ENCODE measurements around the gene CDC42BPB. TPM values are rescaled to one million over a fixed set of nuclear protein-coding genes. Genes with fewer than 3 reads are reported as not detected.

The CDC42BPB gene
- total and polyA plus RNA-seq, 2 of the 13 experiments (the other 11 are each of a cell fraction or from before 2014, with no cell fraction given) = 19.7 to 32.3 TPM

DNA sequence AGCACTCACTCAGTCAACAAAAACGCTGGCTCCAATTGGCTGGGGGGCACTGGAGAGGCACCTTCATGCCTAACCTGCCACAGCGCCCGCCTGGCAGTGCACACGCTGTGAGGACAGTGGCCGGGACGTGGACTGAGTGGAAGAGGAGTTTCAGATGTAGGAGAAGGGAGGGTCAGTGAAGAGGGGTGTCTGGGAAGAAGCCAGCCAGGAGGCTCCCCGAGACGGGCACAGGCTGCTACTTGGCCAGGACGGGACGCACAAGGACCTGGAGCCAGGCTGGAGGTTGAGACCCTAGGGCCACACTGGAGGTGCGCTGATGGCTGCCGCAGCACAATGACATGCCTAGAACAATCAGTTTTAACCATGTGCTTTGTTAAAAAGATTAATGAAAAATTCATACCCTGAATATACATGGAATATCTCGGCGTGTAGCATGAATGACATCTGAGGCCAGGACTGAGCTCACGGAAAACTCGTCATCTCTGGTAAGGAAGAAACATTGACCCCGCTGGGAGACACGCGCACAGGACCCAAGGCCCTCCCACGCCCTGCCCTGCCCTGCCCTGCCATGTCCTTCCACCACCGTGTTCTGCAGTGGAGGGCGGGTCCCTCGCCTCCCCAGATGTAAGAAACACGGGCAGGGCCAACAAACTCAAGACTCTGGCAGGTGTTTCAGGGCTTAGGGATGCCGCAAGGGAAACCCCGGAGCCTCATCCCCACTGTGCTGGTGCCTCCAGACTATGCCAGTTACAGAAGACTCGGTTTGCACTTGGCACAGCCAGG lies 109.8 kb downstream of the CDC42BPB start (continued):
- TF ChIP-seq, protein P1, sequence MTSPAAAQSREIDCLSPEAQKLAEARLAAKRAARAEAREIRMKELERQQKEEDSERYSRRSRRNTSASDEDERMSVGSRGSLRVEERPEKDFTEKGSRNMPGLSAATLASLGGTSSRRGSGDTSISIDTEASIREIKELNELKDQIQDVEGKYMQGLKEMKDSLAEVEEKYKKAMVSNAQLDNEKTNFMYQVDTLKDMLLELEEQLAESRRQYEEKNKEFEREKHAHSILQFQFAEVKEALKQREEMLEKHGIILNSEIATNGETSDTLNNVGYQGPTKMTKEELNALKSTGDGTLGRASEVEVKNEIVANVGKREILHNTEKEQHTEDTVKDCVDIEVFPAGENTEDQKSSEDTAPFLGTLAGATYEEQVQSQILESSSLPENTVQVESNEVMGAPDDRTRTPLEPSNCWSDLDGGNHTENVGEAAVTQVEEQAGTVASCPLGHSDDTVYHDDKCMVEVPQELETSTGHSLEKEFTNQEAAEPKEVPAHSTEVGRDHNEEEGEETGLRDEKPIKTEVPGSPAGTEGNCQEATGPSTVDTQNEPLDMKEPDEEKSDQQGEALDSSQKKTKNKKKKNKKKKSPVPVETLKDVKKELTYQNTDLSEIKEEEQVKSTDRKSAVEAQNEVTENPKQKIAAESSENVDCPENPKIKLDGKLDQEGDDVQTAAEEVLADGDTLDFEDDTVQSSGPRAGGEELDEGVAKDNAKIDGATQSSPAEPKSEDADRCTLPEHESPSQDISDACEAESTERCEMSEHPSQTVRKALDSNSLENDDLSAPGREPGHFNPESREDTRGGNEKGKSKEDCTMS (CRISPR knock-in tag; conservative IDR thresholded peaks at IDR 0.05) = no peak

DNA sequence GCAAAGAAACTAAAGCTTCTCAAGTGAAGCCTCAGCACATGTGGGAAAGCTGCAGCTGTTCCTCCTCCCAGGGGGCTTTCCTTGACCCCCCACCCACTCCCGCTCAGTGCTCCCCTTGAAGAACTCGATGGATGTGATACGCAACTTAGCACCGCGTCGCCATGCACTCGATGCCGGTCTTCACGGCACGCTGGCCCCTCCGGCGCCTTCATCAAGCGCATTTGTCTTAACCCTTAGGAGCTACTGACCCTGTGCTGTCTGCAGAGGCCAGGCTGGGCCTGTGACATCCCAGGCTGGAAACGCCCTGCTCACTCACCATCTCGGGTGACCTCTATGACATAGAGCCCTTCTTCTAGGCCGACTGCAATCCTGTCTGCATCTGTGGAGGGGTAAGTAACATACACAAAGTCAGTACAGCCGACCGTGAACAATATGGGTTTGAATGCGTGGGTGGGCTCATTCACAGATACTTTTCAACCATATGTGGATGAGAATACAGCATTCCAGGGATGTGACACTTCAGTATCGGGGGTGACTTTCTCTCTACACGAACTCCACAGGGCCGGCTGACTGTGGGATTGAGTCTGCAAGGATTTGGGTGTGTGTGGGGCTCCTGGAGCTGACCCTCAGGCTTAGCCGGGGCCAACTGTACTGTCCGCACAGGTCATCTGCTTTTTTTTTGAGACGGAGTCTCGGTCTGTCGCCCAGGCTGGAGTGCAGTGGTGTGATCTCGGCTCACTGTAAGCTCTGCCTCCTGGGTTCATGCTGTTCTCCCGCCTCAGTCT lies 111.8 kb downstream of the CDC42BPB start:
- H3K27ac ChIP-seq (ENCODE audit: extremely low read length, insufficient read depth, low read length) = no peak overlapping the region
- H3K27me3 ChIP-seq (ENCODE audit: control insufficient read depth in 1 of 2, insufficient read depth in 2 of 2, low read length in 2 of 2) = no peaks in the 10 kb centered on the region
- H3K9ac ChIP-seq (ENCODE audit: insufficient read depth, low read depth, low read length) = no peak overlapping the region
- BruUV-seq (replicated peaks) = no TSS peak
- intact Hi-C loops (cut with micrococcal nuclease; ENCODE audit: unreplicated experiment) = no loop called here
- ChIA-PET CTCF (ENCODE audit: low intra/inter-chr PET ratio, low total read pairs) (no interaction called here), POLR2A (no interaction called here)
- FAIRE-seq = no peak
- H3K36me3 ChIP-seq (replicated peaks in 1 of 2; ENCODE audit: control insufficient read depth in 1 of 2, insufficient read depth in 2 of 2, low read length in 2 of 2) = peaks cover 28 to 32% of the 10 kb centered on the region in 2 experiments; a peak in 4 of 5 replicates
- no peak for DNase-seq (ENCODE audit: low spot score)
- no peaks in the 10 kb centered on the region for H4K20me1 ChIP-seq (ENCODE audit: insufficient read depth, low read length)
- H3K4me2 ChIP-seq (ENCODE audit: low read depth, low read length) = no peak overlapping the region
- TF ChIP-seq ZNF761 (CRISPR knock-in tag; conservative IDR thresholded peaks at IDR 0.05) (no peak), HNRNPL (IDR thresholded peaks at IDR 0.05; ENCODE audit: low read depth, low read length) (no peak), ZNF891 (CRISPR knock-in tag; IDR thresholded peaks at IDR 0.05) (no peak), ZNF570 (CRISPR knock-in tag; IDR thresholded peaks at IDR 0.05; ENCODE audit: borderline replicate concordance) (no peak), MYNN (CRISPR knock-in tag; IDR thresholded peaks at IDR 0.05; ENCODE audit: low read depth) (no peak), ZNF180 (CRISPR knock-in tag; IDR thresholded peaks at IDR 0.05; ENCODE audit: borderline replicate concordance, low read depth) (no peak), ZFAT (CRISPR knock-in tag; conservative IDR thresholded peaks at IDR 0.05) (no peak), NCOA1 (CRISPR knock-in tag; IDR thresholded peaks at IDR 0.05) (no peak)
- TF ChIP-seq, protein P2, sequence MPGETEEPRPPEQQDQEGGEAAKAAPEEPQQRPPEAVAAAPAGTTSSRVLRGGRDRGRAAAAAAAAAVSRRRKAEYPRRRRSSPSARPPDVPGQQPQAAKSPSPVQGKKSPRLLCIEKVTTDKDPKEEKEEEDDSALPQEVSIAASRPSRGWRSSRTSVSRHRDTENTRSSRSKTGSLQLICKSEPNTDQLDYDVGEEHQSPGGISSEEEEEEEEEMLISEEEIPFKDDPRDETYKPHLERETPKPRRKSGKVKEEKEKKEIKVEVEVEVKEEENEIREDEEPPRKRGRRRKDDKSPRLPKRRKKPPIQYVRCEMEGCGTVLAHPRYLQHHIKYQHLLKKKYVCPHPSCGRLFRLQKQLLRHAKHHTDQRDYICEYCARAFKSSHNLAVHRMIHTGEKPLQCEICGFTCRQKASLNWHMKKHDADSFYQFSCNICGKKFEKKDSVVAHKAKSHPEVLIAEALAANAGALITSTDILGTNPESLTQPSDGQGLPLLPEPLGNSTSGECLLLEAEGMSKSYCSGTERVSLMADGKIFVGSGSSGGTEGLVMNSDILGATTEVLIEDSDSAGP (CRISPR knock-in tag; IDR thresholded peaks at IDR 0.05; ENCODE audit: borderline replicate concordance) = no peak
- TF ChIP-seq, protein P3, sequence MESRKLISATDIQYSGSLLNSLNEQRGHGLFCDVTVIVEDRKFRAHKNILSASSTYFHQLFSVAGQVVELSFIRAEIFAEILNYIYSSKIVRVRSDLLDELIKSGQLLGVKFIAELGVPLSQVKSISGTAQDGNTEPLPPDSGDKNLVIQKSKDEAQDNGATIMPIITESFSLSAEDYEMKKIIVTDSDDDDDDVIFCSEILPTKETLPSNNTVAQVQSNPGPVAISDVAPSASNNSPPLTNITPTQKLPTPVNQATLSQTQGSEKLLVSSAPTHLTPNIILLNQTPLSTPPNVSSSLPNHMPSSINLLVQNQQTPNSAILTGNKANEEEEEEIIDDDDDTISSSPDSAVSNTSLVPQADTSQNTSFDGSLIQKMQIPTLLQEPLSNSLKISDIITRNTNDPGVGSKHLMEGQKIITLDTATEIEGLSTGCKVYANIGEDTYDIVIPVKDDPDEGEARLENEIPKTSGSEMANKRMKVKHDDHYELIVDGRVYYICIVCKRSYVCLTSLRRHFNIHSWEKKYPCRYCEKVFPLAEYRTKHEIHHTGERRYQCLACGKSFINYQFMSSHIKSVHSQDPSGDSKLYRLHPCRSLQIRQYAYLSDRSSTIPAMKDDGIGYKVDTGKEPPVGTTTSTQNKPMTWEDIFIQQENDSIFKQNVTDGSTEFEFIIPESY (CRISPR knock-in tag; IDR thresholded peaks at IDR 0.05) = no peak
- TF ChIP-seq, protein P4, sequence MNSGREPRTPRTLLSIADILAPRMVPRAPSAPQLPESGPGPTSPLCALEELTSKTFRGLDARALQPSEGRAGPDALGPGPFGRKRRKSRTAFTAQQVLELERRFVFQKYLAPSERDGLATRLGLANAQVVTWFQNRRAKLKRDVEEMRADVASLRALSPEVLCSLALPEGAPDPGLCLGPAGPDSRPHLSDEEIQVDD (CRISPR knock-in tag; IDR thresholded peaks at IDR 0.05; ENCODE audit: borderline replicate concordance) = no peak
- no peaks in the 10 kb centered on the region for H3K79me2 ChIP-seq (ENCODE audit: insufficient read depth, low read length)
- 93% methylated on average over 28 of the region's 29 CpGs for WGBS (ENCODE audit: low lambda C conversion rate)
- H2AFZ ChIP-seq (ENCODE audit: low read length) = no peak overlapping the region
- H3K4me3 ChIP-seq (replicated peaks in 1 of 3; ENCODE audit: insufficient read depth in 1 of 3, low read depth in 2 of 3, low read length in 3 of 3) = no peak overlapping the region
- H3K9me3 ChIP-seq (ENCODE audit: low read length) = no peaks in the 10 kb centered on the region
- ATAC-seq = no peak
- no peaks in the 10 kb centered on the region for H3K4me1 ChIP-seq (ENCODE audit: insufficient read depth, low read length)
- in situ Hi-C loops (cut with HindIII; ENCODE audit: extremely low pct_ligation_motif_present, low pct_unique_long_range_greater_than_20kb) = no loop called here
